Memory B cell (primary cell): ENCODE data around the gene SLC2A4RG.

Source experiments
- ATAC-seq: fragments of 150-1000 bp; cut with Tn5 transposase; 2 replicates; pipeline ENCODE4 v1.10.0; 2021; ENCODE audit warnings: low read depth, mild to moderate bottlenecking, moderate library complexity
- DNase-seq, 2 donors: peaks; one replicate each; pipeline ENCODE4 v3.0.0; 2022; ENCODE audit warnings: low spot score in 2 of 2
- H3K27ac Mint-ChIP-seq: one replicate; pipeline ENCODE4 v1.8.0; 2022; ENCODE audit warnings: mild to moderate bottlenecking, moderate library complexity, mixed read lengths
- H3K27me3 Mint-ChIP-seq: one replicate; pipeline ENCODE4 v1.8.0; 2022; ENCODE audit warnings: mixed read lengths
- H3K36me3 Mint-ChIP-seq: one replicate; pipeline ENCODE4 v1.8.0; 2022; ENCODE audit warnings: mild to moderate bottlenecking, mixed read lengths
- H3K4me1 Mint-ChIP-seq: one replicate; pipeline ENCODE4 v1.8.0; 2022; ENCODE audit warnings: mixed read lengths
- H3K4me3 Mint-ChIP-seq: one replicate; pipeline ENCODE4 v1.8.0; 2022; ENCODE audit warnings: mild to moderate bottlenecking, moderate library complexity, mixed read lengths
- H3K9me3 Mint-ChIP-seq: one replicate; pipeline ENCODE4 v1.8.0; 2022; ENCODE audit warnings: mixed read lengths

SLC2A4RG gene

DNA sequence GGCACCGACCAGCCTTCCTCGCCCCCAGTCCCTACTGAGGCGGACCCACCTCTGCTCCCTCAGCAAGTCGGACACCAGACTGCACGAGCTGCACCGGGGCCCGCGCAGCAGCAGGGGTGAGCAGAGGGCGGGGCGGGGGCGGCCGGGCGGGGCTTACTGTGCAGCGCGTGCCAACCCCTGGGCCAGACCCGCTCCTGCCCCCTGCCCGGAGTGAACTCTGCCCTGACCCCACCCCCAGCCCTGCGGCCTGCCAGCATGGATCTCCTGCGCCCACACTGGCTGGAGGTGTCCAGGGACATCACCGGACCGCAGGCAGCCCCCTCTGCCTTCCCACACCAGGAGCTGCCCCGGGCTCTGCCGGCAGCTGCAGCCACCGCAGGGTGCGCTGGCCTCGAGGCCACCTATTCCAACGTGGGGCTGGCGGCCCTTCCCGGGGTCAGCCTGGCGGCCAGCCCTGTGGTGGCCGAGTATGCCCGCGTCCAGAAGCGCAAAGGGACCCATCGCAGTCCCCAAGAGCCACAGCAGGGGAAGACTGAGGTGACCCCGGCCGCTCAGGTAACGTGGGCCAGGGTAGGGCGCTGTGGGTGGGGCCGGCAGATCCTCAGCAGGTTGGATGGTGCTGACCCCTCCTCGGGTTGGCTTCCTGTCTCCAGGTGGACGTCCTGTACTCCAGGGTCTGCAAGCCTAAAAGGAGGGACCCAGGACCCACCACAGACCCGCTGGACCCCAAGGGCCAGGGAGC is 1.5 kb upstream of the SLC2A4RG start:
- peak in 1 of 2 donors; percentile 51 for DNase-seq

DNA sequence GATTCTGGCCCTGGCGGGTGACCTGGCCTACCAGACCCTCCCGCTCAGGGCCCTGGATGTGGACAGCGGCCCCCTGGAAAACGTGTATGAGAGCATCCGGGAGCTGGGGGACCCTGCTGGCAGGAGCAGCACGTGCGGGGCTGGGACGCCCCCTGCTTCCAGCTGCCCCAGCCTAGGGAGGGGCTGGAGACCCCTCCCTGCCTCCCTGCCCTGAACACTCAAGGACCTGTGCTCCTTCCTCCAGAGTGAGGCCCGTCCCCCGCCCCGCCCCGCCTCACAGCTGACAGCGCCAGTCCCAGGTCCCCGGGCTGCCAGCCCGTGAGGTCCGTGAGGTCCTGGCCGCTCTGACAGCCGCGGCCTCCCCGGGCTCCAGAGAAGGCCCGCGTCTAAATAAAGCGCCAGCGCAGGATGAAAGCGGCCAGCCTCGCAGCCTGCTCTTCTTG is 868 bp upstream of the SLC2A4RG start:
- DNase-seq, result no peak
- peaks cover 7% of the 10 kb centered on the region for H3K36me3 Mint-ChIP-seq
- H3K27me3 Mint-ChIP-seq, result no peaks in the 10 kb centered on the region
- no peak overlapping the region for H3K27ac Mint-ChIP-seq
- H3K4me3 Mint-ChIP-seq, result peak overlapping the region; percentile 66
- H3K4me1 Mint-ChIP-seq, result peaks cover 10% of the 10 kb centered on the region
- ATAC-seq, result no peak
- no peaks in the 10 kb centered on the region for H3K9me3 Mint-ChIP-seq

More for the DNA sequence above, 1.5 kb upstream of the SLC2A4RG start:
- peak; percentile 18 for ATAC-seq
- Mint-ChIP-seq H3K36me3 (peaks cover 9% of the 10 kb centered on the region), H3K27ac (no peak overlapping the region), H3K4me3 (peak overlapping the region; percentile 66), H3K9me3 (no peaks in the 10 kb centered on the region), H3K27me3 (no peaks in the 10 kb centered on the region), H3K4me1 (peaks cover 10% of the 10 kb centered on the region)

DNA sequence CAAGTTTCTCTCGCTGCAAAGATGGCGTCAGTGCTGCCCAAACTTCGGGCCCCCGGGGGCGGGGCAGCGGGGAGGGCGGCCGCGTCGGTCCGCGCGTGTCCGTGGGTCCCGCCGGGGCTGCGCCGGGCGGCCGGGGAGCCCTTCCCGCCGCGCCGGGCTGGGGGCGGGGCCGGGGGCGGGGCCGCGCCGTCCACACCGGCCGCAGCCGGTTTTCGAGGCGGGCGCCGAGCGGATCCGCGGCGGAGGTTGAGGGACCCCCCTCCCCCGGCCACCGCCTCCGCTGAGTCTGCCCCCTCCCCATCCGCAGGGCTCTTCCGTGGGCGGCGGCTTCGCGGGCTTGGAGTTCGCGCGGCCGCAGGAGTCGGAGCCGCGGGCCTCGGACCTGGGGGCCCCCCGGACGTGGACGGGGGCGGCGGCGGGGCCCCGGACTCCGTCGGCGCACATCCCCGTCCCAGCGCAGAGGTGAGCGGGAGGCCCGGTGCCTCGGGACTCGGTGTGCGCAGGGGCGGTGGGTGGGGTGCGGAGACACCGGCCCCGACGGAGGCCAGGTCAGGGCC is 572 bp downstream of the SLC2A4RG start:
- peak overlapping the region; percentile 39 for H3K4me3 Mint-ChIP-seq
- no peaks in the 10 kb centered on the region for H3K36me3 Mint-ChIP-seq
- no peak overlapping the region for H3K27ac Mint-ChIP-seq
- ATAC-seq, result peak; percentile 3
- peaks cover 10% of the 10 kb centered on the region for H3K4me1 Mint-ChIP-seq
- no peaks in the 10 kb centered on the region for H3K9me3 Mint-ChIP-seq
- no peaks in the 10 kb centered on the region for H3K27me3 Mint-ChIP-seq
- DNase-seq, result no peak

DNA sequence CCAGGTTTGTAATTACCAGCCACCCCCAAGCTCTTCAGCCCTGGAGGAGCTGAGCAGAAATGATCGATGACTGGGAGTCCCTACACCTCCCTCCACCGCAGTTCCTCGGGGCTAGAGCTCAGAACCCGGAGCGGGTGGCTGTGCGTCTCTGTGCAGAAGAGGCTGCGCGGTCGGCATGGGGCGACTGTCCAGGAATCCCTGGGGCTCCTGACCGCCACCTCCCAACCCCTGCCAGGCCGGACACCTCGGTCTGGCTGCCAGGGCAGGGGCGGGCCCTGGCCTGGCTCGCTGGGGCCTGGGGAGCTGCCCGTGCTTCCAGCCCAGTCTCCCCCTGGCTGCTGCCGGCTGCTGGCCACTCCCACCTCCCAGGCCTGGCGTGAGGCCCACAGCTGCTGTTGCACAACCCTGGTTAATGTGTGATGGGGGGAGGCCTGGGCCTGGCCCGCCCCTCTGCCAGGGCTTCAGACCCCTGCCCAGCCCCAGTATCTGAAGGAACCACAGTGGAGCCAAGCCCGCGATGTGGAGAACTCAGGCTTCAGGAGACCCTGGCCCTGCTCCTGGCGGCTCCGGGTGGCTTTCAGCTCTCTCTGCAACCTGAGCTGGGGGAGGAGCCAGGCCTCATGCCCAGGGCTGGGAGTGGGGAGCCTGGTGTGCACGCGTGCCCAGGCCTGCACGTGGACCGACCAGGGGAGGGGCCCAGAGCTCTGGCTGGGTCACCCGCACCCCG is 1.2 kb downstream of the SLC2A4RG start:
- Mint-ChIP-seq H3K27me3 (peaks cover under 1% of the 10 kb centered on the region), H3K36me3 (no peaks in the 10 kb centered on the region), H3K4me1 (peaks cover 6% of the 10 kb centered on the region), H3K9me3 (no peaks in the 10 kb centered on the region), H3K4me3 (peak overlapping the region; percentile 66), H3K27ac (no peak overlapping the region)
- ATAC-seq, result no peak
- DNase-seq, result no peak

DNA sequence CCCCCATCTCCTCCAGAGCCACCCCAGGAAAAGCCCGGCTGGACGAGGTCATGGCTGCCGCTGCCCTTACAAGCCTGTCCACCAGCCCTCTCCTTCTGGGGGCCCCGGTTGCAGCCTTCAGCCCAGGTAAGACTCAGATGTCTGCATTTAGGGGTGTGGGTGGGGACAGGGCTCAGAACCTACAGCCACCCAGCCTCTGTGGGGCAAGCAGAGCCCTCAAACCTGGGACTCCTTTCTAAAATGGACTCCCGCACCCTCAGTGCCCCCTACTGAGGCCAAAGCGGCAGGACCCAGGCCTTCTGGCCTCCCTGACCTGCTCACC is 1.7 kb downstream of the SLC2A4RG start:
- no peak for DNase-seq
- Mint-ChIP-seq H3K27ac (no peak overlapping the region), H3K36me3 (no peaks in the 10 kb centered on the region), H3K4me1 (peaks cover 1% of the 10 kb centered on the region), H3K4me3 (peak overlapping the region; percentile 66), H3K27me3 (peaks cover 1% of the 10 kb centered on the region), H3K9me3 (no peaks in the 10 kb centered on the region)
- ATAC-seq, result no peak

DNA sequence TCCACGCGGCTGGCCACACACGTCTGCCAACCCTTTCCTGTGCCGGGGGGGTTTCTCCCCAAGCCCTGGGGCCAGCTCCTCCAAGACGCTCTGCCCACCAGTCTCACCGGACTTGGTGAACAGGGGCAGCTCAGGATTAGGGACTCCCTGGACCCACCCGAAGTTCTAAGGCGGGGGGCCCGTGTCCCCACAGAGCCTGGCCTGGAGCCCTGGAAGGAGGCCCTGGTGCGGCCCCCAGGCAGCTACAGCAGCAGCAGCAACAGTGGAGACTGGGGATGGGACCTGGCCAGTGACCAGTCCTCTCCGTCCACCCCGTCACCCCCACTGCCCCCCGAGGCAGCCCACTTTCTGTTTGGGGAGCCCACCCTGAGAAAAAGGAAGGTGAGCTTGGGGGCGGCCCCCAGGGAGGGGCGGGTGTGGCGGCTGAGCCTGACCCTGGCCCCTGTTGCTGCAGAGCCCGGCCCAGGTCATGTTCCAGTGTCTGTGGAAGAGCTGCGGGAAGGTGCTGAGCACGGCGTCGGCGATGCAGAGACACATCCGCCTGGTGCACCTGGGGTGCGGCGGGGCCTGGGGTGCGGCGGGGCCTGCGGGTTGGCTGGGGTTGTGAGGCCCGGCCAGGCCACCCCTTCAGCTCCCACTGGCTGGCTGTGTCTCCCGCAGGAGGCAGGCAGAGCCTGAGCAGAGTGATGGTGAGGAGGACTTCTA is 2.3 kb downstream of the SLC2A4RG start:
- DNase-seq (no peak), ATAC-seq (no peak)
- H3K4me1 Mint-ChIP-seq, result no peaks in the 10 kb centered on the region
- H3K36me3 Mint-ChIP-seq, result no peaks in the 10 kb centered on the region
- H3K27ac Mint-ChIP-seq, result no peak overlapping the region
- peak overlapping the region; percentile 66 for H3K4me3 Mint-ChIP-seq
- H3K27me3 Mint-ChIP-seq, result peaks cover 1% of the 10 kb centered on the region
- no peaks in the 10 kb centered on the region for H3K9me3 Mint-ChIP-seq

DNA sequence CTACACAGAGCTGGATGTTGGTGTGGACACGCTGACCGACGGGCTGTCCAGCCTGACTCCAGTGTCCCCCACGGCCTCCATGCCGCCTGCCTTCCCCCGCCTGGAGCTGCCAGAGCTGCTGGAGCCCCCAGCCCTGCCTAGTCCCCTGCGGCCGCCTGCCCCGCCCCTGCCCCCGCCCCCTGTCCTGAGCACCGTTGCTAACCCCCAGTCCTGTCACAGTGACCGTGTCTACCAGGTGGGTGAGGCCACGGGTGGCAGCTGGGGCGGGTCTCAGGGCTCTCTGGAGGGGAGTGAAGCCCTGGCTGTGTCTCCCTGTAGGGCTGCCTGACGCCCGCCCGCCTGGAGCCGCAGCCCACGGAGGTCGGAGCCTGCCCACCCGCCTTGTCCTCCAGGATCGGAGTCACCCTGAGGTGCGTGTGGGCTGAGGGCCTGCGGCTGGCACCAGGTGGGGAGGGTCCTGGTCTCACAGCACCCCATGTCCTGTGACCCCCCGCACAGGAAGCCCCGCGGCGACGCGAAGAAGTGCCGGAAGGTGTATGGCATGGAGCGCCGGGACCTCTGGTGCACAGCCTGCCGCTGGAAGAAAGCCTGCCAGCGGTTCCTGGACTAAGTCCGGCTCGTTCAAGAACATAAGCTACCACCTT is 2.9 kb downstream of the SLC2A4RG start:
- Mint-ChIP-seq H3K36me3 (no peaks in the 10 kb centered on the region), H3K9me3 (no peaks in the 10 kb centered on the region), H3K27me3 (peaks cover 1% of the 10 kb centered on the region), H3K4me1 (no peaks in the 10 kb centered on the region), H3K4me3 (no peak overlapping the region), H3K27ac (no peak overlapping the region)
- ATAC-seq (no peak), DNase-seq (no peak)

DNA sequence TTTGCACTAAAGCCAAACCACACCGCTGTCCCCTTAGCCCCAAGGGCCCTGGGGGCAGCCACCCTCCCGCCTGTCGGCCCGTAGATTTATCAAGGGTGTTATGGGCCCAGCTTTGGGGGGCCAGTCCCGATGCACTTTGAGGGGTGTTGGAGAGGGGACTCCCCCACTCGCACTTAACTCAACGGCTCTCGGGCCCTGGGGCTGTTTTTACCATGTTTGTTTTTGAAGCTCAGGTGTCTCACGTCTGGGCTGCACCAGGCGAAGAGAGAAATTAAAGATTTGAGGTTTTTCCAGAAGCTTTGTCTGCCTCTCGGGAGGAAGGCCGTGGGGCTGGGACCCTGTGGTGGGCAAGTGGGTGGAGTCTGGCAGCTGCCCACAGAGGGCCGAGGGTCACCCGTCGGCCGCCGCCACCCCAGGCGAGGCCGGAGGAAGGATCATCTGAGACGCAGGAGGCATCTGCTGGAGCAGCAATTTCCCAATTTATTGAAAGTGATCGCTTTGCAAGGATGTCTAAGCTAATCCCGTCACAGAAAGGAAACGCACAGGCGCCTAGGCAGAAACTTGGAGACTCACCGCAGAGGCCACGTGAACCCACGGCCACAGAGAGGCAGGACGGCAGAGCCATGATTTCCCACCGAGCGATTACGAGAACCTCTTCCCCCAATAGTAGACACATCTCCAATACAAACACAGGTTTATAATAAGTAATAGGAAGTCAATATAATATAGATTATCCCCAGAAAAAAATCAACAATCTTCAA is 3.8 kb downstream of the SLC2A4RG start:
- ATAC-seq (no peak), DNase-seq (no peak)
- peaks cover 1% of the 10 kb centered on the region for H3K27me3 Mint-ChIP-seq
- no peak overlapping the region for H3K4me3 Mint-ChIP-seq
- no peaks in the 10 kb centered on the region for H3K9me3 Mint-ChIP-seq
- no peaks in the 10 kb centered on the region for H3K4me1 Mint-ChIP-seq
- no peaks in the 10 kb centered on the region for H3K36me3 Mint-ChIP-seq
- no peak overlapping the region for H3K27ac Mint-ChIP-seq

DNA sequence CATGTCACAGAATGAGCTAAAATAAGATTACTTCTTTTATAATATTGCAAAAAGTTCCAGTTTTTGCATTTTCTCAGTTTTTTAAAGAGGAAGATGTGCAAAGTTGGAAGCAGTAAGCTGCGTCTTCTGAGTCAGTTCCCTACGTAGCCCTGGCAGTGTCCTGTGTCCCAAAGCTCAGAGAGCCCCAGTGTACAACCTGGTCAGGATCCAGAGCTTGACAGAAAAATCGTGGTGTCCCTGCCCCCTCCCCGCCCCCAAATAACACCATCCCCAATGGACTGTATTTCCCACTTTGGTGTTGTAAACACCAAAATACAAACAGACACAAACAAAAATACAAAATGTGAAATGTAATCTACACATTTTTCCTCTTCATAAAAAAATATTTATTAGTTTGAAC is 4.6 kb downstream of the SLC2A4RG start:
- Mint-ChIP-seq H3K4me1 (no peaks in the 10 kb centered on the region), H3K27me3 (peaks cover 1% of the 10 kb centered on the region), H3K9me3 (no peaks in the 10 kb centered on the region), H3K27ac (no peak overlapping the region), H3K36me3 (no peaks in the 10 kb centered on the region), H3K4me3 (no peak overlapping the region)
- ATAC-seq (no peak), DNase-seq (no peak)

DNA sequence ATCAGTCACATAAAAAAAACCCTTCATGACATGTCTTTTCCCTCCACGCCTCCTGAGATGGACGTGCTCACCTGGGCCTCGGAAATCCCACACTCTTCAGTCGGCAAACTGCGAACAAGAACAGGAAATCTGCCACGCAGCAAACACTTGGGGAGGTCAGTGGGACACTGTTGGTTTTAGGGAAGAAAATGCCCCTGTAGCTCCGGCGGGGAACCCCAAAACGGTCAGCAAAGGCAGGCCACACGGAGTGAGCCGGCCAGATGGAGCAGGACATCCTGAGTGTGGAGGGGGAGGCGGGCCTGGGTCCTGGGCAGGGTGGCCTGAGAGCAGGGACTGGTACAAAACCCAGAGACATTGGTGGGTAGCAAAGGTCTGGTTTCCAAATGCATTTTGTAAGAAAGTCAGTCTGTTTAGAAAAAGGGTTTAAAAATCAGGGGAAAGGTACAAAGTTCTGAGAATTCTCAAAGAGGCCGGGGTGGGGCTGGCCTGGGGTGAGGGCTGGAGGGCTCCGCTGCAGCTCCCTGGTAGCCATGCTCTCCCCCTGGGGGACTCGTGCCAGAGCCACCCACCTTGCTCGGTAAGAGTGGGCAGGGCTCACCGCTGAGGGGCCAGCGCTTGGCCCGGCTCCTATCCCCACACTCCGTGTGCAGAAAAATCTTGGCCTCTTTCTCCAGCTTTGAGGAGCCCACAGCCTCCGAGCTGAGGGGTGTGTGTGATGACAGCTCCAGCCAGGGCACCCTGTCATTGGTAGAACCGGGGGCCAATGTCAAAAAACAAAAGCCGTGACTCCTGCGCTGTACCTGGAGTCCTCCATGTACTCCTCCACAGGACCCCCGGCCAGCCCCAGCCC is 5.2 kb downstream of the SLC2A4RG start:
- H3K27ac Mint-ChIP-seq, result no peak overlapping the region
- no peaks in the 10 kb centered on the region for H3K36me3 Mint-ChIP-seq
- no peaks in the 10 kb centered on the region for H3K4me1 Mint-ChIP-seq
- no peaks in the 10 kb centered on the region for H3K9me3 Mint-ChIP-seq
- peaks cover 1% of the 10 kb centered on the region for H3K27me3 Mint-ChIP-seq
- DNase-seq, result no peak
- ATAC-seq, result no peak
- H3K4me3 Mint-ChIP-seq, result no peak overlapping the region

DNA sequence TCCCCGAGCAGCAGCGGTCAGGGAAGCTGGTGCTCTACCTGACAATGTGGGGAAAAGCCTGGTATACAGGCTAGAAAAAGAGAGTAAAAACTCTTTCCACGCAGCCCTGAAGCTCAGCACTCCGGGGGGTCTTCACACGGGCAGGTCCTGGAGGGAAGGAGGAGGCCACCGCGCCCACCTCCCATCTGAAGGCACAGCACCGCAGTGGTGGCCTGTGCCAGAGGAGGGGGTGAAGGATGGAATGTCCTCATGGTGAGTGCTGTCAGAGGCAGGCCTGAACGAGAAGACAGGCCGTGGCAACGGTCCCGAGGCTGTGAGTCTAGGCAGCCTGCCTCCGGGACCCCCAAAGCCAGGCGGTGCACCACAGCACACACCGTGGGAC is 5.8 kb downstream of the SLC2A4RG start:
- DNase-seq, result no peak
- H3K36me3 Mint-ChIP-seq, result no peaks in the 10 kb centered on the region

DNA sequence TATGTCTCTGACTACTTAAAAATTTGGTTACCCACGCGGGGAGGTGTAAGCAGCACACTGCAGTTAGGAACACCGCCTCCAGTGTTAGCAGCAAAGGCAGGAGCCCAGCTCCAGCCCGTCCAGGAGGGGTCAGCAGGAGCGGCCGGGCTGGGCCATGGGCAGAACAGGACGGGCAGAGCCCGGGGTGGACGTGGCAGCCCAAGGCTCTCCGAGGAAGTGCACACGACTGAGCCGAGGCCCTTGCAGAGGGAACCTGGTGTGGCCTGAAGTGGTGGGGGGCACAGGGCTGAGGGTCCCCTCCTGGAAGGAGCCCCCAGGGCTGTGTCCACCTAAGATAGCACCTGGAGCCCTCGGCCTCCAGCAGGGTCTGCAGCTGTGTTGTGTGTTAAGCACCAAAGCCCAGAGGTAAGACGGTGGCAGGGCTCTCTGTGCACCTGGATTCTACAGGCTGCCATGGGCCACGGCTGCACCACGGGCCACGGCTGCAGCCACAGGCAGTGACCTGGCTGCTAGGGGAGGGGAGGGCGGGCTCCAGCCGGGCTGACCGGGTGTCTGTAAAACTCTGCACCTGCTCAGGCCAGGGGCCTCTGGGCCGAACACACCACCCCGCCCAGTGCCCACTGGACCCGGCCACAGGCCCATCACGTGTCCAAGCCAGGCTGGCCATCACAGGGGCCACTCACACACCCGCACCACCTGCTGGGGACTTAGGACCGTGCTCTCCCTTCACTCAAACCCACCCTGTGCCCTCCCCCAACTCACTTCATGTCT is 6.6 kb downstream of the SLC2A4RG start:
- Mint-ChIP-seq H3K9me3 (no peaks in the 10 kb centered on the region), H3K36me3 (no peaks in the 10 kb centered on the region), H3K27me3 (peaks cover 1% of the 10 kb centered on the region), H3K4me3 (no peak overlapping the region), H3K4me1 (no peaks in the 10 kb centered on the region), H3K27ac (no peak overlapping the region)
- no peak for ATAC-seq
- no peak for DNase-seq

More for the DNA sequence above, 5.8 kb downstream of the SLC2A4RG start:
- ATAC-seq, result no peak
- peaks cover 1% of the 10 kb centered on the region for H3K27me3 Mint-ChIP-seq
- no peak overlapping the region for H3K4me3 Mint-ChIP-seq
- H3K9me3 Mint-ChIP-seq, result no peaks in the 10 kb centered on the region
- H3K4me1 Mint-ChIP-seq, result no peaks in the 10 kb centered on the region
- H3K27ac Mint-ChIP-seq, result no peak overlapping the region
